HCT116 (cell line): Measurements from ENCODE around the gene SDK2. TPM values are rescaled to one million over a fixed set of nuclear protein-coding genes. Genes with fewer than 3 reads are reported as not detected.
"Not testable (repeated sequence)": the region's sequence is repeated elsewhere in the genome, so short reads cannot be mapped to it uniquely, and the experiment has no call there.

Experiments
- ATAC-seq: fragments of 200-7000 bp; cut with Tn5 transposase; 2 replicates; pipeline ENCODE4 v1.9.1; 2020; ENCODE audit warnings: mild to moderate bottlenecking, moderate library complexity
- BruUV-seq: library from RNA; stranded (reverse); fragments of 400-500 nt; replicated peaks from 2 replicates; lab custom pipeline; 2021; lab: Mats Ljungman, UMichigan
- CTCF ChIA-PET: fragments of 300-600 bp; sonication (Branson Sonifier 250); formaldehyde crosslinking; loops from one replicate; lab custom pipeline; 2021; ENCODE audit warnings: antibody characterized with exemption; lab: Charles Lee
- POLR2A ChIA-PET: fragments of 300-600, 350-600 bp; sonication (Branson Sonifier 250); formaldehyde crosslinking; loops from one replicate; lab custom pipeline; 2021; ENCODE audit warnings: antibody characterized with exemption; lab: Charles Lee
- RAD21 ChIA-PET, 2 experiments: fragments of 300-600 bp; sonication (Branson Sonifier 250); formaldehyde crosslinking; loops; one replicate each; lab custom pipeline; 2023; ENCODE audit warnings: low total read pairs in 2 of 2; ENCODE audit not compliant: uncharacterized antibody in 2 of 2, unreplicated experiment in 2 of 2, low non-redundant PET in 1 of 2; lab: Charles Lee
- DNase-seq: peaks from one replicate; pipeline ENCODE4 v3.0.0-alpha.2; 2010; ENCODE audit warnings: low read depth, low spot score
- H2AFZ ChIP-seq: fragments of 200-600 bp; shearing (Covaris generic), sonication (generic); 2 replicates; pipeline ENCODE4 v1.6.1; 2017; ENCODE audit warnings: low read depth, mixed run types, mixed read lengths, antibody characterized with exemption, low read length; ENCODE audit not compliant: poor library complexity, severe bottlenecking
- H3K27ac ChIP-seq: 2 replicates; pipeline ENCODE4 v1.5.1; 2012; ENCODE audit warnings: low read depth, low read length
- H3K27me3 ChIP-seq: fragments of 200-600 bp; sonication (generic); 2 replicates; pipeline ENCODE4 v1.6.1; 2016; ENCODE audit warnings: mixed run types, low read length, mixed read lengths; ENCODE audit not compliant: insufficient read depth
- H3K36me3 ChIP-seq, 2 experiments: fragments of 200-500 bp in 1 of 2; fragments of 200-600 bp in 1 of 2; sonication (Bioruptor generic) in 1 of 2; sonication (generic) in 1 of 2; 2 replicates each; pipeline versions ENCODE4 v1.5.1 to v1.6.1; 2014 to 2016; ENCODE audit warnings: low read length in 2 of 2, inconsistent platforms in 1 of 2, mixed read lengths in 1 of 2, mixed run types in 1 of 2; ENCODE audit not compliant: insufficient read depth in 2 of 2, control insufficient read depth in 1 of 2
- H3K4me1 ChIP-seq, 2 experiments: fragments of 200-600 bp in 1 of 2; sonication (generic) in 1 of 2; 2 replicates each; pipeline versions ENCODE4 v1.5.1 to v1.6.1; 2012 to 2017; ENCODE audit warnings: low read length in 2 of 2, inconsistent platforms in 1 of 2, mild to moderate bottlenecking in 1 of 2, mixed read lengths in 1 of 2, mixed run types in 1 of 2, moderate library complexity in 1 of 2; ENCODE audit not compliant: insufficient read depth in 2 of 2, control insufficient read depth in 1 of 2
- H3K4me2 ChIP-seq: fragments of 200-600 bp; sonication (generic); 2 replicates; pipeline ENCODE4 v1.6.1; 2017; ENCODE audit warnings: mixed run types, low read length, mixed read lengths
- H3K4me3 ChIP-seq, 2 experiments: fragments of 200-600 bp in 1 of 2; sonication (generic) in 1 of 2; replicated peaks in 1 of 2; 2 replicates each; pipeline ENCODE4 v1.5.1; 2011 to 2016; ENCODE audit warnings: low read length in 2 of 2, control low read depth in 1 of 2, low read depth in 1 of 2, mild to moderate bottlenecking in 1 of 2, mixed read lengths in 1 of 2, mixed run types in 1 of 2
- H3K79me2 ChIP-seq: fragments of 200-600 bp; sonication (generic); 2 replicates; pipeline ENCODE4 v1.6.1; 2017; ENCODE audit warnings: mild to moderate bottlenecking, mixed run types, low read length, moderate library complexity, mixed read lengths; ENCODE audit not compliant: insufficient read depth
- H3K9ac ChIP-seq: fragments of 200-600 bp; sonication (generic); 2 replicates; pipeline ENCODE4 v1.6.1; 2016; ENCODE audit warnings: low read length, mixed read lengths
- H3K9me2 ChIP-seq: fragments of 200-600 bp; sonication (generic), shearing (Covaris generic); 2 replicates; pipeline ENCODE4 v1.6.1; 2017; ENCODE audit warnings: mixed run types, mild to moderate bottlenecking, moderate library complexity; ENCODE audit not compliant: insufficient read depth
- H3K9me3 ChIP-seq, 2 experiments: fragments of 200-500 bp in 1 of 2; fragments of 200-600 bp in 1 of 2; sonication (Bioruptor generic) in 1 of 2; sonication (generic) in 1 of 2; 2 replicates each; pipeline ENCODE4 v1.6.1; 2014 to 2017; ENCODE audit warnings: low read length in 2 of 2, mixed read lengths in 2 of 2, inconsistent platforms in 1 of 2, low read depth in 1 of 2, mild to moderate bottlenecking in 1 of 2, mixed run types in 1 of 2, moderate library complexity in 1 of 2; ENCODE audit not compliant: control insufficient read depth in 1 of 2, insufficient read depth in 1 of 2
- H4K20me1 ChIP-seq: fragments of 200-600 bp; sonication (generic), shearing (Covaris generic); 2 replicates; pipeline ENCODE4 v1.6.1; 2017; ENCODE audit warnings: mixed run types, mild to moderate bottlenecking, moderate library complexity; ENCODE audit not compliant: insufficient read depth
- CTCF ChIP-seq, 3 experiments: fragments of 200-600 bp in 1 of 3; sonication (generic) in 1 of 3; IDR thresholded peaks in 2 of 3; conservative IDR thresholded peaks in 1 of 3; 2 replicates each; pipeline ENCODE4 v1.5.1; 2012 to 2017; ENCODE audit warnings: low read depth in 2 of 3, low read length in 2 of 3, antibody characterized with exemption in 1 of 3, borderline replicate concordance in 1 of 3, control low read depth in 1 of 3, mild to moderate bottlenecking in 1 of 3, mixed read lengths in 1 of 3, mixed run types in 1 of 3, moderate library complexity in 1 of 3; ENCODE audit not compliant: insufficient read depth in 1 of 3
- EGR1 ChIP-seq: IDR thresholded peaks from 2 replicates; pipeline ENCODE4 v1.6.1; 2012; ENCODE audit warnings: low read depth
- EZH2 ChIP-seq: fragments of 200-600 bp; sonication (generic); IDR thresholded peaks from 2 replicates; pipeline ENCODE4 v1.6.1; 2017; ENCODE audit warnings: antibody characterized with exemption, mixed run types
- EZH2phosphoT487 ChIP-seq: fragments of 200-600 bp; IDR thresholded peaks from 2 replicates; pipeline ENCODE4 v1.6.1; 2018; ENCODE audit warnings: antibody characterized with exemption, borderline replicate concordance
- FOSL1 ChIP-seq: IDR thresholded peaks from 2 replicates; pipeline ENCODE4 v1.6.1; 2012; ENCODE audit warnings: low read depth
- MAX ChIP-seq: IDR thresholded peaks from 2 replicates; pipeline ENCODE4 v1.6.1; 2012
- POLR2A ChIP-seq: IDR thresholded peaks from 2 replicates; pipeline ENCODE4 v1.7.0; 2011; ENCODE audit warnings: borderline replicate concordance; ENCODE audit not compliant: insufficient read depth, insufficient read length; ENCODE audit errors: extremely low read depth
- SIN3A ChIP-seq: IDR thresholded peaks from 2 replicates; pipeline ENCODE4 v1.6.1; 2012; ENCODE audit warnings: low read depth
- SP1 ChIP-seq: IDR thresholded peaks from 2 replicates; pipeline ENCODE4 v1.6.1; 2012; ENCODE audit warnings: low read depth
- SRF ChIP-seq: IDR thresholded peaks from 2 replicates; pipeline ENCODE4 v1.6.1; 2012; ENCODE audit warnings: low read depth
- TCF7L2 ChIP-seq: IDR thresholded peaks from 2 replicates; pipeline ENCODE4 v1.7.0; 2011; ENCODE audit warnings: borderline replicate concordance, inconsistent platforms; ENCODE audit not compliant: insufficient read depth, insufficient read length; ENCODE audit errors: extremely low read depth
- YY1 ChIP-seq: IDR thresholded peaks from 2 replicates; pipeline ENCODE4 v1.6.1; 2011; ENCODE audit warnings: low read length, low read depth, moderate library complexity, mild to moderate bottlenecking; ENCODE audit not compliant: insufficient replicate concordance; ENCODE audit errors: extremely low read depth
- ZBTB33 ChIP-seq: IDR thresholded peaks from 2 replicates; pipeline ENCODE4 v1.6.1; 2011; ENCODE audit warnings: mild to moderate bottlenecking, low read length, moderate library complexity; ENCODE audit not compliant: insufficient replicate concordance; ENCODE audit errors: extremely low read depth
- intact Hi-C: fragments of 100-400 bp; cut with micrococcal nuclease; formaldehyde crosslinking; loops from 2 replicates; pipeline ENCODE4 v1.10.0; 2022
- total RNA-seq: library from RNA; stranded (reverse); gene quantifications from one replicate; pipeline ENCODE4 v1.2.1, GENCODE V29; 2021; ENCODE audit not compliant: unreplicated experiment

SDK2 gene
- total RNA-seq, 1 experiment from 2014 or later: 0.10 TPM

GRCh38 chr17:73312887-73313286, 331.4 kb downstream of the SDK2 start:
- Histone ChIP-seq H3K4me1 (peaks cover 24 to 44% of the 10 kb centered on the region in 2 experiments), H3K27ac (peak overlapping the region; percentile 88), H3K79me2 (peaks cover 35% of the 10 kb centered on the region), H3K9ac (peak overlapping the region; percentile 96), H3K4me3 (peak overlapping the region in 1 of 2 experiments; percentile 97; a peak in 1 of 4 replicates), H3K4me2 (peak overlapping the region; percentile 96)
- H3K9me3 ChIP-seq, H3K27me3 ChIP-seq, H3K9me2 ChIP-seq, H4K20me1 ChIP-seq, H3K36me3 ChIP-seq, intact Hi-C loops, RAD21 ChIA-PET, ATAC-seq, DNase-seq, BruUV-seq, H2AFZ ChIP-seq: not testable (repeated sequence)
- CTCF ChIA-PET: interaction anchor here (0.8 to 0.9 kb wide), 2 partner anchors 56 to 58 kb away, joined by 3 to 4 read pairs; no protein-coding TSS in a partner anchor
- POLR2A ChIA-PET: interaction anchor here (1.4 to 1.7 kb wide), 2 partner anchors 21 to 57 kb away, joined by 3 to 4 read pairs; no protein-coding TSS in a partner anchor

- no TSS peak for BruUV-seq
- TF ChIP-seq SRF: no peak
- peak; percentile 56 for TF ChIP-seq ZBTB33
- peak; percentile 38 for TF ChIP-seq YY1
- TF ChIP-seq EZH2phosphoT487: no peak
- no peak for TF ChIP-seq EZH2
- no peak for TF ChIP-seq MAX
- TF ChIP-seq FOSL1: no peak
- TF ChIP-seq POLR2A: peak; percentile 60
- no peak for TF ChIP-seq TCF7L2
- TF ChIP-seq SP1: no peak
- TF ChIP-seq EGR1: no peak
- TF ChIP-seq CTCF (IDR thresholded peaks at IDR 0.05 in 2 of 3, conservative IDR thresholded peaks at IDR 0.05 in 1 of 3; ENCODE audit: borderline replicate concordance in 1 of 3, insufficient read depth in 1 of 3, low read depth in 2 of 3, low read length in 2 of 3): no peak
- no peak for TF ChIP-seq SIN3A
Measured at GRCh38 chr17:73311781-73312641, 332.2 kb downstream of the SDK2 start, which contains the start of gene CDC42EP4. Gene CDC42EP4 (minus strand): TSS chr17:73312001. CDS start chr17:73286500, 25,501 bp downstream.

More at GRCh38 chr17:73311781-73312641, 332.2 kb downstream of the SDK2 start, which contains the start of gene CDC42EP4:
- H3K9ac ChIP-seq: peak within 1 kb of the TSS; percentile 96
- H3K36me3 ChIP-seq: no peaks in the 10 kb centered on the region
- H3K9me2 ChIP-seq: no peaks in the 10 kb centered on the region
- RAD21 ChIA-PET: interaction anchor here in 1 of 2 experiments (1.0 to 2.0 kb wide), 2 partner anchors 48 to 58 kb away, joined by 4 to 6 read pairs; no protein-coding TSS in a partner anchor
- intact Hi-C loops: loop anchor here (1.0 to 2.0 kb wide), 2 partner anchors 29 to 58 kb away; no protein-coding TSS in a partner anchor
- H3K27me3 ChIP-seq: no peaks in the 10 kb centered on the region
- DNase-seq (peak; percentile 89), ATAC-seq (peak; percentile 82)
- H2AFZ ChIP-seq: peak within 1 kb of the TSS; percentile 40
- peak within 1 kb of the TSS; percentile 97 to 100 for H3K4me3 ChIP-seq
- H3K4me2 ChIP-seq: peak within 1 kb of the TSS; percentile 96
- CTCF ChIA-PET: interaction anchor here (0.8 to 2.2 kb wide), 6 partner anchors 8 to 58 kb away, joined by 3 to 25 read pairs (median 4); no protein-coding TSS in a partner anchor
- H3K27ac ChIP-seq: peak within 1 kb of the TSS; percentile 88
- peaks cover 44% of the 10 kb centered on the region for H3K79me2 ChIP-seq
- no peaks in the 10 kb centered on the region for H4K20me1 ChIP-seq
- no peaks in the 10 kb centered on the region for H3K9me3 ChIP-seq
- POLR2A ChIA-PET: interaction anchor here (1.4 to 1.7 kb wide), 5 partner anchors 10 to 58 kb away, joined by 3 to 8 read pairs (median 4); no protein-coding TSS in a partner anchor
- H3K4me1 ChIP-seq: peaks cover 33 to 45% of the 10 kb centered on the region in 2 experiments
